Suppressor macrophage (primary cell): Measurements from ENCODE around the gene CXorf66.
"Not testable (repeated sequence)": the region's sequence is repeated elsewhere in the genome, so short reads cannot be mapped to it uniquely, and the experiment has no call there.

ENCODE experiments used
- DNase-seq, 4 experiments: peaks; one replicate each; pipeline ENCODE4 v3.0.0-alpha.2; 2020 to 2022

The CXorf66 gene

DNA sequence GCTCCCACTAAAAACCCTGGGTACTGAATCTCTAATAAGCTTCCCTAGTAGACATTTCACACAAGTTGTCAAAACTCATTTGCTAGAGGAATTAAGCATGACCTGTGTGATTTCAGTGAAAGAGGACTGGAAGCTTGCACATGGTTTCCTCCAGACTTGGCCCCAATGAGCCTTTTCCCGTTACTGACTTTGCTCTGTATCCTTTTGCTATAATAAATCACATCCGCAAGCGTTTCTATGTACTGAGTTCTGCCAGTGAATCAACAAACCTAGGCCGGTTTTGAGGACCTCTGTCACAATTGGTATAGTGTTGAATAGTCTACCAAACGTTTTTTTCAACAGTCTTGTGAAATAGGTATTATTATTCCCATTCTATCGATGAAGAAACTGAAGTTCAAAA, 40.6 kb downstream of the CXorf66 start:
- no peak for DNase-seq

DNA sequence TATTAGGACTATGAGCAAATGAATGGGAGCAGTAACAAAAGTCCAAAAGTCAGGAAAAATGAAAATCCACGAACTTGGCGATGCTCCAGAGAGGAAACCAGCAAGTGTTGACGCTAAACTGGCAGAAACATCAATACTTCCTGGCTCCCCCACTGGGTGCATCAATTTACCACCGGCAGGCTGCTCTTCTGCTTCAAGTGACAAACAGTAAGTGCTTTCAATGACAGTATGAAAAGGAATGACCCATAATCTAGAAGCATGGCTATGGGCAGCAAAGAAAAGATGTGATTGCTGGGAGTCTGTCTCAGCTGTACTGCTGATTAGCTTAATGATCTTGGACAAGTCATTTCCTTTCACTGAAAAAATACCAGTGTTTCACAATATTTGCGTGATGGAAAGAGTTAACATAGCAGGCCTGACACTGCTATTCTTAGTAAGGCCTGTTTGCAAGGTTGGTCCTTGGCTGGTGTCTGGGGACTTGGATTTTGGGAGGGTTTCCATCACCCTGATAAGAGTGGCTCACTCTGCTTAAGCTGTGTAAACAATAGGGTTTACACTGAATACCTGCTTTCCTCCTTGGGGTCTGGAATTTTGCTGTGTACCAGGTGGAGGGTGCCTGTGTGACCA, 41.1 kb downstream of the CXorf66 start:
- no peak for DNase-seq

DNA sequence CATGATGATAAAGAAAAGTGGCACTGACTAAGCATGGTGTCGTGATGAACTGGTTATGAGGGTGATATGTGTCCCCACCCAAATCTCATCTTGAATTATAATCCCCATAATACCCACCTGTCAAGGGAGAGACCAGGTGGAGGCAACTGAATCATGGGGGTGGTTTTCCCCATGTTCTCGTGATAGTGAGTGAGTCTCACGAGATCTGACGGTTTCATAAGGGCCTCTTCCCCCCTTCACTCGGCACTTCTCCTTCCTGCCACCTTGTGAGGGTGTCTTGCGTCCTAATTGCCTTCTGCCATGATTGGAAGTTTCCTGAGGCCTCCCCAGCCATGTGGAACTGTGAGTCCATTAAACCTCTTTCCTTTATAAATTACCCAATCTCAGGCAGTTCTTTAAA, 44.2 kb downstream of the CXorf66 start:
- not testable (repeated sequence) for DNase-seq

DNA sequence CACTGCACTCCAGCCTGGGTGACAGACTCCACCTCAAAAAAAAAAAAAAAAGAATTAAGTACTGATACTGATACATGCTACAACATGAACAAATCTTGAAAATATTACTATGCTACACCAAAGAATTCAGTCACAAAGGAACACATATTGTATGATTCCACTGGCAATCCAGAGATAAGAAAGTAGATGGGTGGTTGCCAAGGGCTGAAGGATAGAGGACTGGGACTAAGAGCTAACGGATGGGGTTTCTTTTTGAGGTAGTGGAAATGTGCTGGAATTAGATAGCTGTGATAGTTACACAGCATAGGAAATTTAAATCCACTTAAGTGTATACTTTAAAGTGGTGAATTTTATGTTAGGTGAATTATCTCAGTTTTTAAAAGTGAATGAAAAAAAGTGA, 45.0 kb downstream of the CXorf66 start:
- no peak for DNase-seq

DNA sequence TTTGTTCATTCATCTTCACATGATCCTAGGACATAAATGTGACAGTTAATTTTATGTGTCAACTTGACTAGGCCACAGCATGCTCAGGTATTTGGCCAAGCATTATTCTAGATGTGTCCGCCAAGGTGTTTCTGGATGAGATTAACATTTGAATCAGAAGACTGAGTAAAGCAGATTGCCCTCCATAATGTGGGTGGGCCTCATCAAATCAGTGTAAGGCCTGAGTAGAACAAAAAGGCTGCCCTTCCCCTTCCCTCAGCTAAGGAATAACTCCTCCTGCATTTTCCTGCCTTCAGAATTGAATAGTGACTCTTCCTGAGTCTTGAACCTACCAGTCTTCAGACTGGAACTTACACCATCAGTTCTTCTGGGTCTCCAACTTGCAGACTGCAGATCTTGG, 50.9 kb downstream of the CXorf66 start:
- no peak for DNase-seq

DNA sequence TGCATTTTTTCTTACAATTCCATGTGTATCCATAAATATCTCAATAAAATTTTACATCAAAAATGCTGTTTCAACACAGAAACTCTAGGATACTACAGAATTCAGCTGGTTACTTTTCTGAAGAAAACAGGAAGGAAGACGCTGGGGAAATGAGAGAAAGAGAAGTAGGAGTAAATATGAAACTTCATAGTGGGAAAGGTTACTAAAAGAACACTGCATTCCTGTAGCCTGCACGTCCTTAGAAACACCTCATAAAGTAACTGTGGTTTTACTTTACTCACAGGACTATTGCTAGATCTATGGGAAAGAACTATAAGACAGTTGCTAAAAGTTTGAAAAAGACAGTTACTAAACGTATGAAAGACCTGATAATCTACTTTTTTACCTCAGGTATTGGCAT, 55.6 kb downstream of the CXorf66 start:
- DNase-seq: peak in 3 of 4 experiments; percentile 9 to 58 (median 39)

DNA sequence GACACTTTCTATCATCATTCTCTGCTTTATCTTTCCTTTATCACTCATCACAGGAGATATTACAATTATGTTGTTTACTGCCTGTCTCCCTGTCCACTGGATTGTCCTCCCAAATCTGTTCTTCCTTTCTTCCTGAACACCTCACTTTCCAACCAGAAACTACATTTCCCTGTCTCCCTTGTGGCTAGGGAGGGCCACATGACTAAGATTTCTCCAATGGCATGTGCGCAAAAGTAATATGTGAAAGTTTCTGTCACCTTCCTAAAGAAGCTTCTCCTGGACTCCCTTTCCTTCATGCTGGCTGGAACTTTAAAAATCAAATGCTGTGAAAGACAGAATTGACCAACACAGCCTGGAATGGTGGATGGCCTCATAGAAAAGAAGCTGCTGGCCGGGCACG, 58.2 kb downstream of the CXorf66 start:
- DNase-seq: no peak

DNA sequence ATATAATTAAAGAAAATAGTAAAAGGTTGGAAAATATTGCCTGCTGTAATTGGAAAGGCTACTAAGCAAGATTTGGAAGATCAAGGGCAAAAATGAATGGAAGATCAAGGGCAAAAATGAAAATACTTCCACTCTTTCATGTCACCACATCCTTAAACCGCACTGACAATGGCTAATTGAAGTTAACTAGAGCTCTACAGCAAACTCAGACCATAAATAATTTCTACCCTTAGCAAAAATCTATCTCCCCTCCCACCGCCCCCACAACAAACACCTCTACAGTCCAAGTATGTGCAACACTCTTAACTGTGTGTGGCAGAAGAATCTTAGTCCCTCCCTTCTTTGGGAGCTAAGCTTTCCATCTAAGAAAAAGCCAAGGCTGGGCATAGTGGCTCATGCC, 59.6 kb downstream of the CXorf66 start:
- no peak for DNase-seq
